ENCODE measurements around the gene HAUS3. TPM values are rescaled to one million over a fixed set of nuclear protein-coding genes. Genes with fewer than 3 reads are reported as not detected.
"Not testable (repeated sequence)": the region's sequence is repeated elsewhere in the genome, so short reads cannot be mapped to it uniquely, and the experiment has no call there.

Gene HAUS3
- total RNA-seq, 1 experiment from 2014 or later: 11.2 TPM

DNA sequence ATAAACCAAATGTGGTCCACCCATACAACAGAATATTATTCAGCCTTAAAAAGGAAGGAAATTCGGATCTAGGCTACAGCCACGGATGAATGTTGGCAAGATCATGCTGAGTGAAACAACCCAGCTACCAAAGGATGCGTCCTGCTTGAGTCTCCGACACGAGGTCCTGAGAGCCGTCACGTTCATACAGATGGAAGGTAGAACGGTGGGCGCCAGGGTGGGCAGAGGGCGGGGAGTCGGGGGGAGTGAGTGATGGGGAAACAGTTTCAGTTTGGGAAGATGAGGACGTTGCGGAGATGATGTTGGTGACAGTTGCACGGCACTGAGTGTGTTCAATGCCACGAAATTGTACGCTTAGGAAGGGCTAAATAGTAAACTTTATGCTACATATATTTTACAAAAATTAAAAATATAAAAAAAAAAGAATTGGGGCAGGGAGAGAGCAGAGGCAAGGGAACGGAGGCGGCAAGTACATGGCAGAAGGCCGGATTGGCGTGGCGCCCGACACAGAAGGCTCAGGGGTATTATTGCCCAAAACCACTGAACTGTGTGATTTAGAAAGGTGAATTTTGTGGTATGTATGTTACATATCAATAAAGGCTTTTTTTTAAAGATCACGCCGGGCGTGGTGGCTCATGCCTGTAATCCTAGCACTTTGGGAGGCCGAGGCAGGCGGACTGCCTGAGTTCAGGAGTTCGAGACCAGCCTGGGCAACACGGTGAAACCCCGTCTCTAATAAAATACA, 34.8 kb upstream of the HAUS3 start:
- BruUV-seq (replicated peaks): no TSS peak

GRCh38 chr4:2275546-2276251, 33.8 kb upstream of the HAUS3 start:
- DNase-seq (ENCODE audit: low read depth, low spot score) (no peak), ATAC-seq (no peak)
- Histone ChIP-seq H3K9me3 (ENCODE audit: control insufficient read depth, insufficient read depth, low read depth, low read length) (no peaks in the 10 kb centered on the region), H3K4me3 (ENCODE audit: low read depth in 2 of 2, low read length in 2 of 2) (no peak overlapping the region), H3K27ac (ENCODE audit: low read length) (no peak overlapping the region), H3K4me1 (ENCODE audit: control insufficient read depth, insufficient read depth, low read length) (no peaks in the 10 kb centered on the region), H3K27me3 (ENCODE audit: control insufficient read depth, insufficient read depth, low read length) (no peaks in the 10 kb centered on the region), H3K36me3 (ENCODE audit: control insufficient read depth, insufficient read depth, low read length) (no peaks in the 10 kb centered on the region)
- ChIA-PET POLR2A (no interaction called here), CTCF (no interaction called here)
- intact Hi-C loops (cut with micrococcal nuclease; ENCODE audit: unreplicated experiment) (no loop called here), in situ Hi-C loops (cut with HindIII; ENCODE audit: low pct_unique_long_range_greater_than_20kb, low sequenced_read_pairs) (no loop called here)
- TF ChIP-seq, protein P1, sequence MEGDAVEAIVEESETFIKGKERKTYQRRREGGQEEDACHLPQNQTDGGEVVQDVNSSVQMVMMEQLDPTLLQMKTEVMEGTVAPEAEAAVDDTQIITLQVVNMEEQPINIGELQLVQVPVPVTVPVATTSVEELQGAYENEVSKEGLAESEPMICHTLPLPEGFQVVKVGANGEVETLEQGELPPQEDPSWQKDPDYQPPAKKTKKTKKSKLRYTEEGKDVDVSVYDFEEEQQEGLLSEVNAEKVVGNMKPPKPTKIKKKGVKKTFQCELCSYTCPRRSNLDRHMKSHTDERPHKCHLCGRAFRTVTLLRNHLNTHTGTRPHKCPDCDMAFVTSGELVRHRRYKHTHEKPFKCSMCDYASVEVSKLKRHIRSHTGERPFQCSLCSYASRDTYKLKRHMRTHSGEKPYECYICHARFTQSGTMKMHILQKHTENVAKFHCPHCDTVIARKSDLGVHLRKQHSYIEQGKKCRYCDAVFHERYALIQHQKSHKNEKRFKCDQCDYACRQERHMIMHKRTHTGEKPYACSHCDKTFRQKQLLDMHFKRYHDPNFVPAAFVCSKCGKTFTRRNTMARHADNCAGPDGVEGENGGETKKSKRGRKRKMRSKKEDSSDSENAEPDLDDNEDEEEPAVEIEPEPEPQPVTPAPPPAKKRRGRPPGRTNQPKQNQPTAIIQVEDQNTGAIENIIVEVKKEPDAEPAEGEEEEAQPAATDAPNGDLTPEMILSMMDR (IDR thresholded peaks at IDR 0.05): no peak
- no peak for TF ChIP-seq TCF7L2 (IDR thresholded peaks at IDR 0.05; ENCODE audit: low read depth, low read length)
- TF ChIP-seq POLR2AphosphoS5 (IDR thresholded peaks at IDR 0.05; ENCODE audit: low read depth, low read length): no peak
- no peak for TF ChIP-seq SIN3A (IDR thresholded peaks at IDR 0.05; ENCODE audit: borderline replicate concordance, insufficient read depth, low read depth, low read length)
- no peak for TF ChIP-seq REST (IDR thresholded peaks at IDR 0.05; ENCODE audit: insufficient read depth in 1 of 2, low read depth in 2 of 2, low read length in 1 of 2)
- no TSS peak for BruUV-seq (replicated peaks)

More for the DNA sequence above, 34.8 kb upstream of the HAUS3 start:
- ATAC-seq: no peak
- H3K27ac ChIP-seq (ENCODE audit: low read length): no peak overlapping the region
- no peaks in the 10 kb centered on the region for H3K36me3 ChIP-seq (ENCODE audit: control insufficient read depth, insufficient read depth, low read length)
- no peaks in the 10 kb centered on the region for H3K9me3 ChIP-seq (ENCODE audit: control insufficient read depth, insufficient read depth, low read depth, low read length)
- no peak for DNase-seq (ENCODE audit: low read depth, low spot score)
- H3K4me3 ChIP-seq (ENCODE audit: low read depth in 2 of 2, low read length in 2 of 2): no peak overlapping the region
- H3K27me3 ChIP-seq (ENCODE audit: control insufficient read depth, insufficient read depth, low read length): no peaks in the 10 kb centered on the region
- CTCF ChIA-PET: no interaction called here
- in situ Hi-C loops (cut with HindIII; ENCODE audit: low pct_unique_long_range_greater_than_20kb, low sequenced_read_pairs): no loop called here
- intact Hi-C loops (cut with micrococcal nuclease; ENCODE audit: unreplicated experiment): no loop called here
- POLR2A ChIA-PET: no interaction called here
- TF ChIP-seq REST (IDR thresholded peaks at IDR 0.05; ENCODE audit: insufficient read depth in 1 of 2, low read depth in 2 of 2, low read length in 1 of 2) (no peak), SIN3A (IDR thresholded peaks at IDR 0.05; ENCODE audit: borderline replicate concordance, insufficient read depth, low read depth, low read length) (no peak), TCF7L2 (IDR thresholded peaks at IDR 0.05; ENCODE audit: low read depth, low read length) (no peak), POLR2AphosphoS5 (IDR thresholded peaks at IDR 0.05; ENCODE audit: low read depth, low read length) (no peak)
- TF ChIP-seq, protein P1 (IDR thresholded peaks at IDR 0.05): no peak
- no peaks in the 10 kb centered on the region for H3K4me1 ChIP-seq (ENCODE audit: control insufficient read depth, insufficient read depth, low read length)

- BruUV-seq (replicated peaks); DNase-seq (ENCODE audit: low read depth, low spot score); in situ Hi-C loops (cut with HindIII; ENCODE audit: low pct_unique_long_range_greater_than_20kb, low sequenced_read_pairs); POLR2A ChIA-PET; CTCF ChIA-PET; H3K27ac ChIP-seq (ENCODE audit: low read length); H3K4me3 ChIP-seq (ENCODE audit: low read depth in 2 of 2, low read length in 2 of 2); H3K4me1 ChIP-seq (ENCODE audit: control insufficient read depth, insufficient read depth, low read length); H3K27me3 ChIP-seq (ENCODE audit: control insufficient read depth, insufficient read depth, low read length); H3K9me3 ChIP-seq (ENCODE audit: control insufficient read depth, insufficient read depth, low read depth, low read length); ATAC-seq; H3K36me3 ChIP-seq (ENCODE audit: control insufficient read depth, insufficient read depth, low read length); intact Hi-C loops (cut with micrococcal nuclease; ENCODE audit: unreplicated experiment): not testable (repeated sequence)
Measured at GRCh38 chr4:2275044-2275397, 33.1 kb upstream of the HAUS3 start.
